ENCODE results near the gene SYTL1. TPM values are rescaled to one million over a fixed set of nuclear protein-coding genes. Genes with fewer than 3 reads are reported as not detected.

SYTL1 gene
- total RNA-seq, 1 donor from 2014 or later: 30.6 TPM

DNA sequence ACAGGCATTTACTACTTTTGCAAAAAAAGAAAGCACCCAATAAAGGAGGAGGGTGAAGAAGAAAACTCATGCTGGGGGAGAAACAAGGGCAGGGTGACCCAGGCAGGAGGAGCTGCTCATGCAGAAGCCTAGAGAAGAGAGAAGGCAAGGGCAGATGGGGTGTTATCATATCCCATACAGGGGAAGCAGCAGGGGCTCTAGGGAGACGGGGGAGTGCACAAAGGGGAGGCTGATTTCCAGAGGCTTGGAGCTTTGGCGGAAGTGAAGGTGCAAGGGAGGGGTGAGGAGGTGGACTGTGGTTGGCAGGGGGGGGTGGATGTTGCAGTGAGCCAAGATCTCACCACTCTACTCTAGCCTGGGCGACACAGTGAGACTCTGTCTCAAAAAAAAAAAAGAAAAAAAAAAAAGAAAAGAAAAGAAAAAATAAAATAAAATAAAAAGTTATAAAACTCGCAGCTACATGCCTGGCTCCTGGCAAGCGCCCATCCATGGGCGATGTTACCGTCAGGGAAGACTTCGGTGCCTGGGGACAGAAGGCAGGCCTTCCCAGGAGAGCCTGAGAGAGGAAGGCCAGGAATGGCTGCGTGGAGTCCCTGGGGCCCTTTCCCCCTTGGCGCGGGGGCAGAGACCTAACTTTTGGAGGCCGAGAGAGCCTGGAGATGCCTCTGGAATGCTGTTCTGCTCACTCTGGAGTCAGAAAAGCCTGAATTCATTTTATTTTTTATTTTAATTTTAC, 36.1 kb downstream of the SYTL1 start:
- Histone ChIP-seq H3K4me3 (no peak overlapping the region), H3K4me1 (peaks cover 16% of the 10 kb centered on the region), H3K36me3 (no peaks in the 10 kb centered on the region), H3K27me3 (no peaks in the 10 kb centered on the region), H3K27ac (no peak overlapping the region), H3K9me3 (no peaks in the 10 kb centered on the region)
- DNase-seq: no peak
- TF ChIP-seq, protein P1, sequence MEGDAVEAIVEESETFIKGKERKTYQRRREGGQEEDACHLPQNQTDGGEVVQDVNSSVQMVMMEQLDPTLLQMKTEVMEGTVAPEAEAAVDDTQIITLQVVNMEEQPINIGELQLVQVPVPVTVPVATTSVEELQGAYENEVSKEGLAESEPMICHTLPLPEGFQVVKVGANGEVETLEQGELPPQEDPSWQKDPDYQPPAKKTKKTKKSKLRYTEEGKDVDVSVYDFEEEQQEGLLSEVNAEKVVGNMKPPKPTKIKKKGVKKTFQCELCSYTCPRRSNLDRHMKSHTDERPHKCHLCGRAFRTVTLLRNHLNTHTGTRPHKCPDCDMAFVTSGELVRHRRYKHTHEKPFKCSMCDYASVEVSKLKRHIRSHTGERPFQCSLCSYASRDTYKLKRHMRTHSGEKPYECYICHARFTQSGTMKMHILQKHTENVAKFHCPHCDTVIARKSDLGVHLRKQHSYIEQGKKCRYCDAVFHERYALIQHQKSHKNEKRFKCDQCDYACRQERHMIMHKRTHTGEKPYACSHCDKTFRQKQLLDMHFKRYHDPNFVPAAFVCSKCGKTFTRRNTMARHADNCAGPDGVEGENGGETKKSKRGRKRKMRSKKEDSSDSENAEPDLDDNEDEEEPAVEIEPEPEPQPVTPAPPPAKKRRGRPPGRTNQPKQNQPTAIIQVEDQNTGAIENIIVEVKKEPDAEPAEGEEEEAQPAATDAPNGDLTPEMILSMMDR (IDR thresholded peaks at IDR 0.05): no peak
- no peak for ATAC-seq
- intact Hi-C loops (cut with DNase I): no loop called here

DNA sequence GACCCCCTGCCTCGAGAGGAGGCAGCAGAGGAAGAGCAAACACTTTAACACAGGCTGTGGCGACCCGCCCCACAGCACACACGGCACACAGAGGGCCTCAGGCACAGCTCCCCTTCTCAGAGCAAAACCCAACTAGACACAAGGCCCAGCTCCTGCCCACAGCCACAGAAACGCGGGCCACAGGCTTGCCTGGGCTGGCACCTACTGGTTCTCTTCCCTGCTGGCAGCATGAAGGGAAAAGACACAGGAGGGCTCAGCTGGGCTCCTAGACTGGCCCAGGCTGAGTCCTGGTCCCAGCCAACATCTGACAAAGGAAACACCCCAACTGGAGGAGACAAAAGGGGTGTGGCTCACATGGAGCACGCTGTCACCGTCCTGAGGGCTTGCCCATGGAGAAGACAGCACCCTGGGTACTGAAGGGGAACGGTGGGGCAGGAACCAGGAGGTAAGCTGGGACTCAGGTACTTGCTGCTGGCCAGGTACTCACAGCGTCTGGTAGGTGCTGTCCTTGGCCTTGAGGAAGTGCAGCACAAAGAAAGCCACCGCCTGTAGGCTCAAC, 37.8 kb downstream of the SYTL1 start:
- no peak overlapping the region for H3K27ac ChIP-seq
- TF ChIP-seq, protein P1 (IDR thresholded peaks at IDR 0.05): no peak

DNA sequence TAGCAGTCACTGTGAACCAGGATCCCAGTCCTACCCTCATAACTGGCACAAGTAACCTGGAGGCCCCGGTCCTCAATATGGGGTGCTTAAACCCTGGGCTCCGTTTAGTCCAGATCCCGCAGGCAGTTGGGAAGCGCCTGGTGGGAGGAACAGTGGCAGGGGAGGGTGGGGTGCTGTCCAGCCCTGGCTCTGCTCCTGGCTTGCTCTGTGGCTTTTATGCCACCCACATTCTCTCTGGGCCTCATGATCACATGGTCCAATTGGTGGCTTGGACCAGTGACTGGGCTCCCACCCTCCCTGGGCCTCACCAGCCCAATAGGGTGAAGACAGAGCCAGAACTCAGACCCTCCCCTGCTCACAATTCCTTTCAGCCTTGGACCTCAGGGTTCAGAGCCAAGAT, 38.4 kb downstream of the SYTL1 start:
- intact Hi-C loops (cut with DNase I): no loop called here
- Histone ChIP-seq H3K4me3 (no peak overlapping the region), H3K36me3 (no peaks in the 10 kb centered on the region), H3K4me1 (peaks cover 14% of the 10 kb centered on the region), H3K27ac (no peak overlapping the region), H3K27me3 (no peaks in the 10 kb centered on the region), H3K9me3 (no peaks in the 10 kb centered on the region)
- DNase-seq: no peak
- TF ChIP-seq, protein P1 (IDR thresholded peaks at IDR 0.05): no peak
- peak; percentile 44 for ATAC-seq

More for the DNA sequence above, 37.8 kb downstream of the SYTL1 start:
- no peak for ATAC-seq
- no peak for DNase-seq
- H3K4me1 ChIP-seq: peaks cover 16% of the 10 kb centered on the region
- H3K27me3 ChIP-seq: no peaks in the 10 kb centered on the region
- no peak overlapping the region for H3K4me3 ChIP-seq
- H3K9me3 ChIP-seq: no peaks in the 10 kb centered on the region
- intact Hi-C loops (cut with DNase I): no loop called here
- no peaks in the 10 kb centered on the region for H3K36me3 ChIP-seq

DNA sequence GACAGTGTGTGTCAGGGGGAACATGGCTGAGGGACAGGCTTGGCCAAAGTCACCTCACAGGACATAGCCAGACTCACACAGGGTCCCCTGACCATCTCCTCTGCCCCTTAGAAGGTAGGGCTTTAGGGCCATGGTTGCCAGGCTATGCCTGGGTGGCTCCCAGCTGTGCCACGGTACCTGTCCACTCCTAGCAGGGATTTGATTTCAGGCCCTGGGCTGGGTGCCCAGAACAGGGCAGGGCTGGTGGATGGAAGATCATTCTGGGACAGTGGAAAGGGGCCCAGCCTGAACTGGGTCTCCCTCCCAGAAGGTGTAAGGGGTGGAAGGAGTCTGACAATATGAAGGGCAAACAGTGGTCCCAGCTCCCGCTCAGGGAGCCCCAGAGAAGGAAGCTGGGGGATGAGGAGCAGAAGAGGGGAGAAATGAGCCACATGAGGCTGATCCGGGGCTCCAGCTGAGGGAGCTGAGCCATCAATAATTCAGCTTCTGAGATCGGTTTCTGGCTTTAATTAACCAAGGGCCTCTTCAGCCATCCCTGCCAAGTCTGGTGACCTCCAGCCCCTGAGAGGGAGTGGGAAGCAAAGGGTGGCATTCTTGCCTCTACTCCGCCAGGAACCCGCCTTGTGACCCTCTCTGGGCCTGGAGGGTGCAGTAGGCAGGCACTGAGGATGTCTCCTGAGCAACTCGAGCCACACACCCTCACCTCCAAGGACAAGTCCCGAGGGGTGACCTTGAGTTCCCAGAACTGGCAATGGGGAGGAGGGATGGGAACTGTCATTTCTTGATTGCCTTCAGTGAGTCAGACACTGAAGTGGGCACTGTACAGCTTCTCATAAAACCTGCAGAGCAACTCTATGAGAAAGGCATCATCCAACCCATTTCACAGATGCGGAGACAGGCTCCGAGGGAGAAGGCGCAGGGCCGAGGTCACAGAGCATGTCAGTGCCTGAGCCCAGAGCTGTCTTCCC, 39.2 kb downstream of the SYTL1 start:
- ATAC-seq (no peak), DNase-seq (no peak)
- intact Hi-C loops (cut with DNase I): no loop called here
- no peaks in the 10 kb centered on the region for H3K27me3 ChIP-seq
- no peaks in the 10 kb centered on the region for H3K9me3 ChIP-seq
- H3K4me1 ChIP-seq: peaks cover 11% of the 10 kb centered on the region
- H3K4me3 ChIP-seq: no peak overlapping the region
- no peaks in the 10 kb centered on the region for H3K36me3 ChIP-seq
- peak overlapping the region; percentile 30 for H3K27ac ChIP-seq
- TF ChIP-seq, protein P1 (IDR thresholded peaks at IDR 0.05): no peak

DNA sequence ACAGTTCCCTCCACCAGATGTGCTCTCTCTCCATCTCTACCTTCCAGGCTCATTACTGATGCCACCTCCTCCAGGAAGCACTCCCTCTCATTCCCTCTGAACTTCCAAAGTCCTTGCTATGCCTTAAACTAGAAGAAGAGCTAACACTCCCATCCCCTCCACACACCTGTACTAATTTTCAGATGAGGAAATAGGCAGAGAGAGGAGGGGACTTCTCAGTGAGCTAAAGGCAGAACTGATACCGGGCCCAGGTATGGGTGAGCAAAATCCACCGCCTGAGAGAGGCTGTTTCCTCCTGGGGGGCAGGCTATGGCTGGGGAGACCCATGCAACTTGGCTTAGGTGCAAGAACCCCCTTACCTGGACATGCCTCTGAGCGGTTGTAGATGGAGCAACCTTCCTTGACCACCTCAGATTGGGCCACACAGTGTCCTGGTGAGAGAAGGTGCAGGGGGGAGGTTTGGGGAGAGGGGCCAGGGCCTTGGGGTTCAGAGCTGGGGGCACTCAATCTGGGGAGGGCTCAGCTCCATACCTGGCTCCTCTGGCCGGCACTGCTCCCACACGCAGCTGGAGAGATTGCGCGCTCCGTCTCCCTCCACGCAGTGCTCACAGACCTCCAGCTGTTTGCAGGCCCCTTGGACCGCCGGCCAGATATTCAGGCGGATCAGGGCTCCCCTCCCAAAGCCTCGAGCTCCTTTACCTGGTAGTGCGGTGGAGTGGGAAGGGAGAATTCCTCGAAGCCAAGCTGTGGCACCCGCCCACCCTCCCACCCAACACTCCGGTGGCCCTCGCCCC, 40.3 kb downstream of the SYTL1 start:
- intact Hi-C loops (cut with DNase I): no loop called here
- peaks cover 11% of the 10 kb centered on the region for H3K4me1 ChIP-seq
- H3K4me3 ChIP-seq: no peak overlapping the region
- TF ChIP-seq, protein P1 (IDR thresholded peaks at IDR 0.05): no peak
- ATAC-seq: no peak
- no peaks in the 10 kb centered on the region for H3K36me3 ChIP-seq
- no peak for DNase-seq
- H3K27ac ChIP-seq: no peak overlapping the region
- no peaks in the 10 kb centered on the region for H3K27me3 ChIP-seq
- no peaks in the 10 kb centered on the region for H3K9me3 ChIP-seq
